CD4-positive, alpha-beta T cell treated with Interleukin-15 for 1 hour (primary cell): ENCODE data around the gene HOMER3.
"Not testable (repeated sequence)": the region's sequence is repeated elsewhere in the genome, so short reads cannot be mapped to it uniquely, and the experiment has no call there.

Source experiments
- DNase-seq: peaks from one replicate; pipeline ENCODE4 v3.0.0-alpha.2; 2020

Gene HOMER3

DNA sequence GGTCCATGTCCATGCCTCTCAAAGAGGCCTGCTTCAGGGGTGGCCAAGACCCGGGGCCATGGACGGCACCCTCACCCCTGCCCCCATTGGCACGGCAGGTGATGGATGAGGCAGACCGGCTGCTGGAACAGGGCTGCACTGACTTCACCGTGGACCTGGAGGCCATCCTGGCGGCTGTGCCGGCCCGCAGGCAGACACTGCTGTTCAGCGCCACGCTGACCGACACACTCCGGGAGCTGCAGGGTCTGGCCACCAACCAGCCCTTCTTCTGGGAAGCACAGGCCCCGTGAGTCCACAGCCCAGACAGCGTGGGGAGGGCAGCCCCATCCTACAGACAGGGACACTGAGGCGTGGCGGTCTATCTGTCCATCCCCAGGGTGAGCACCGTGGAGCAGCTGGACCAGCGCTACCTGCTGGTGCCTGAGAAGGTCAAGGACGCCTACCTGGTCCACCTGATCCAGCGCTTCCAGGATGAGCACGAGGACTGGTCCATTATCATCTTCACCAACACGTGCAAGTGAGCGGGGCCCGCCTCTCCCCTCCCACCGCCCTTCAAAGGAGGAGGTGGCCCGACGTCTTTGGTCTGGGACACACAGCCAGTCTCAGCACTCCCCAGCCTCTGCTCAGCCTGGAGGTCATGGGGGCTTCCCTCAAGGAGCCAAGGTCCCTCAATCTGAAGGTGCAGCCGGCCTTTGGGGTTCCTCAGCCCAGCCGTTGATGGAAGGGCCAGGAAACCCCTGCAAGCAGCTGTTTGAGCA is 18.6 kb downstream of the HOMER3 start:
- no peak for DNase-seq

- no peak for DNase-seq
Observed at GRCh38 chr19:18921593-18921992, 19.4 kb downstream of the HOMER3 start.

DNA sequence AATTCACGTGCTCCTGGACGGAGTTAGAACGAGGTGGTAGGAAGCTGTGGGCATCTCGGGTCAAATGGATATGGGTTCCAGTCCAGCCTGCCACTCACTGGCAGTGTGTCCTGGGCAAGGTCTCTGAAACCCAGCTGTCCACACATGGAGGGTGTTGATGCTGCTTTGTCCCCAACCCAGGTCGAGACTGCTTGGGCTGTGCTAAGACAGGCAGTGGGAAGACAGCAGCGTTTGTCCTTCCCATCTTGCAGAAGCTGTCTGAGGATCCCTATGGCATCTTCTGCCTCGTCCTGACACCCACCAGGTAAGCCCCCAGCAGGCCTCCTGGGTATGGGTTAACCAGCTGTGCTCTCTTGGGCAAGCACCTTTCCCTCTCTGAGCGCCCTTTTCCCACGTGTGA is 20.6 kb downstream of the HOMER3 start:
- no peak for DNase-seq

GRCh38 chr19:18919900-18920214 is 21.2 kb downstream of the HOMER3 start:
- DNase-seq, result no peak

GRCh38 chr19:18919086-18919899 is 21.7 kb downstream of the HOMER3 start, which contains the start of the genes COPE and DDX49:
Gene COPE, minus strand, starts transcription at chr19:18919387. Its CDS starts 39 bp downstream, at chr19:18919348.
Gene DDX49, plus strand, starts transcription at chr19:18919715. Its CDS starts 27 bp downstream, at chr19:18919742.
- DNase-seq, result peak; percentile 99

- DNase-seq, result not testable (repeated sequence)
Observed at GRCh38 chr19:18917593-18917992, 23.4 kb downstream of the HOMER3 start.

DNA sequence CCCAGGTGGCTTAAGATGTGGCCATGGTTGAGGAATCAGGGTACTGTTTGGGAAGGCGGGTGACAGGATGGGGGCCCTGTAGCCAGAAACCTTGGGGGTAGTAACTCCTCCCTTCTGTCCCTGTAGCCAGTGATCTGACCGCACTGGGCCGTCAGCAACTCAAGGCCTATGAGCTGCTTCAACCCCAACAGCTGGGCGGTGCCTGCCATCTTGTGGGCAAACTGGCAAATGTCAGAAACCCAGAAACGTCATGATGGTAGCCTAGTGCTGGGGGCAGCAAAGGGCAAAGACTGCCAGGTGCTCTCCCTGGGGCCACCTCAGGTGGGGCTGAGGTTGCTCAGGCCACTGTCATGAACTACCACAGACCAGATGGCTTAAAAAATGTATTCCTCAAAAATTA is 25.4 kb downstream of the HOMER3 start:
- DNase-seq, result peak; percentile 39

GRCh38 chr19:18913466-18913865 is 27.6 kb downstream of the HOMER3 start:
- DNase-seq, result no peak

DNA sequence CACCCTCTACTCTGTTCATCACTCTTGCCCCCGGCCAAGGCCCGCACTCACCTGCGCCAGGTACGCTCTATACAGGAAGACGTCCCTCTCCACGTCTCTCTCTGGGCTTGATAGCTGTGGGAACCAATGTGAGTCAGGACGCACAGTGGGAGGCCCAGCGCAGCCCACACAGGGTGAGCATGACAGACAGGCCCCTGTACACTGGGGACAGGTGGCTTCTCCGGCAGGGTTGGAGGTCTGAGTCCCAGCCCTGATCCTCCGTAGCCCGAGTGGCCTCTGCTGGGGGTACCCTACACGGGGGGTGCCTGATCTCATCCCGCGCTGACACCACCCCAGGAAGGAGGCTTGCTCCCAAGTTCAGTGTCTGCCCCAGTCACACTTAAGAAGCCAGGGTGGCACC is 28.1 kb downstream of the HOMER3 start:
- no peak for DNase-seq

DNA sequence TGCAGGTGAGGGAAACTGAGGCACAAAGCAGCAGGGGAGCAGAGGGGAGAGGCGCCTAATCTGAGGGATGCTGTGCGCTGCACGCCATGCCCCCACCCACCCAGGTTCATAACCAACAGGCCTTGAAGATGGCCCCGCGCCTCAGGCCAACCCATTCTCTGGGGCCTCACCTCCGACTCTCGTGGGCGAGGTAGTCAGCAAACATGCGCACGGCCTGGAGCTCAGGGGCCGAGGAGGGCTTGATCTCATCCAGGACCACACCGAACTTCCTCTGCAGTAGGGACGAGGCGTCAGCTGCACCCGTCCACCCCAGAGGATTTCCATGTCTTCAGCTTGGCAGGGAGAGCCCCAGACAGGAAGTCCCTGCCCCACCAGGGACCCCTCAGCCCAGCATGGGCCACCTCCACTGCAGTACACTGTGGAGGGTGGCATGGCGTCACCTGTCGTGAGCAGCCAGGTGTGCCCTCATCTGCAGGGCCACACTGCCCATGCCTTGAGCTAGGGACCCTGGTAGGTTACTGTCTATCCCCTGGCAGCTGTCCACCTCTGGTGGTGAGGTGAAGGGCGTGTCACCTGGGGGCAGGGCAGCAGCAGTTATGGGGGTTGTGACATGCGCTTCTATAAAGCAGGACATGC is 30.1 kb downstream of the HOMER3 start:
- DNase-seq, result no peak

DNA sequence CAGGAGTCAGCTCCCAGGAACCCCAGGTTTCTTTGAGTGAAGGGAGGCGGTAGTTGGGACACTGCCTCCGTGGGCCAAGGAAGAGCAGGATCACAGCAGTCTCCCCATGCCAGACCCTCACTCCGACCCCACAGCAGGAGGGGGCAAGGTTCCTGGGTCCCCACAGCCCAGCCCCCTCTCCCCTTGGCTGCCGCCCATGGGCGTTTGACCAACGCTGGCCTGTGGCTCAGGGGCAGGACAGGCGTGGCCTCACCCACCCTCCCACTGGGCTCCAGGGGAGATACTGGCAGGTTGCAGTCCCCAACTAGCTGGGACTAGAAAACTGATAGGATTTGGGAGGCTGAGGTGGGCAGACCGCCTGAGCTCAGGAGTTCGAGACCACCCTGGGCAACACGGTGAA is 31.0 kb downstream of the HOMER3 start:
- DNase-seq, result no peak

DNA sequence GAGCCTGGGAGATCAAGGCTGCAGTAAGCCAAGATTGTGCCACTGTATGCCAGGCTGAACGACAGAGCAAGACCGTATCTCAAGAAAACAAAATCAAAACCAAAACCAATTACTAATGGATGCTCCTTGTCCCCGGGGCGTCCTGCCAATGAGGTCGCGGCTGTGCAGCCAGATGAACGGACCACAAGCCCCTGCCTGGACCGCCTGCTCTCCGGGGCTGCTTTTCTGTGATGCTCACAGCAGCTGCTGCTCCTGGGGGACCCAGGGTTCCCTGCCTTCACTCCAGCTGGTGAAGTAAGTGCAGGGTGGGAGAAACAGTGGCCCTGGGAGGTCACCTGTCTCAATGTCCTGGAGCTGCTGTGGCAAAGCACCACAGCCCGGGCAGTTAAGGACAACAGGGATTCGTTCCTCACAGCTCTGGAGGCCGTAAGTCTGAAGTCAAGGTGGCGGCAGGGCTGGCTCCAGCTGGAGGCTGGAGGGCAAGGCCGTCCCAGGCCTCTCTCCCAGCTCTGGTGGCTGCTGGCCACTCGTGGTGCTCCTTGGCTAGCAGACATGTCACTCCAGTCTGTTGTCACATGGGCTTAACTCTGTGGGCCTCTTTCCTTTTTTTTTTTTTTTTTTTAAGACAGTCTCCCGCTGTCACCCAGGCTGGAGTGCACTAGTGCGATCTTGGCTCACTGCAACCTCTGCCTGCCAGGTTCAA is 31.9 kb downstream of the HOMER3 start:
- DNase-seq, result no peak

DNA sequence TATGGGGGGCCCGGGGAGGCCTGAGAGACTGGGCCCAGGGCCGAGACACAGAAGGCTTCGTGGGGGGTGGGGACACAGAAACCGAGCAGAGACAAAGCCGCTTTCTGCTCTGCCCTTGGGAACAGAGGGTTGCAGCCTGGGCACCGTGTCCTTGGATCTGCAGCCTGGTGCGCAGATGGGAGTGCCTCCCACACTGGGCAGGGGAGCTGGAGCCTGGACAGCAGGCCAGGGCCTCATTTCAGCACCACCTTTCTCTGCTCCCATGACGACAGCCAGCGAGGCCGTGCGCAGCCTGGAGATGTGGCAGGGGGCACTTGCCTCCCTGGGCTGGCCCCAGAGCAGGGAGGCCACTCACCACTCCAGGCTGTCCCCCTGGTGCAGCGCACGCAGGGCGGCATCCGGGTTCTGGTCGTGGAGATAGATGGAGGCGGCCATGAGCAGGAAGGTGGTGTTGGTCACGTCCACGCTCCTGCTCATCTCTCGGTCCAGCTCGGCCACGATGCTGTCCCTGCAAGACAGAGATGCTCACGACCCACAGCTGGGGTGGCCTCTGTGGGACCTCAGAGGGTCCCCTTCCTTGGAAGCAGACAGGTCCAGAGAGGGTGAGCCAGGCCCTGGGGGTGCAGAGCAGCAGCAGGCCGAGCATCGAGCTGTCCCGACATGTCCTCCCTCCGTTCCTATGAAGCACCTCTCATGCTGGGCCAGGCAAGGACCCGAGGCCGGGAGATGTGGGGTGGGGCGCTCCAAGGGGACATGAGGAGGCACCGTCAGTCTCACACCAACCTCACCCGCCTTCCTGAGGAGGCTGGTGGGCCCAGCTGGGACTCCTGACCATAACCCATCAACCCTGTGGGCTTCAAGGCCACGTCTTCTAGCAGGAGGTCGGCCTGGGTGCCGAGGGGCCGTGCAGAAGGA is 34.2 kb downstream of the HOMER3 start:
- no peak for DNase-seq

DNA sequence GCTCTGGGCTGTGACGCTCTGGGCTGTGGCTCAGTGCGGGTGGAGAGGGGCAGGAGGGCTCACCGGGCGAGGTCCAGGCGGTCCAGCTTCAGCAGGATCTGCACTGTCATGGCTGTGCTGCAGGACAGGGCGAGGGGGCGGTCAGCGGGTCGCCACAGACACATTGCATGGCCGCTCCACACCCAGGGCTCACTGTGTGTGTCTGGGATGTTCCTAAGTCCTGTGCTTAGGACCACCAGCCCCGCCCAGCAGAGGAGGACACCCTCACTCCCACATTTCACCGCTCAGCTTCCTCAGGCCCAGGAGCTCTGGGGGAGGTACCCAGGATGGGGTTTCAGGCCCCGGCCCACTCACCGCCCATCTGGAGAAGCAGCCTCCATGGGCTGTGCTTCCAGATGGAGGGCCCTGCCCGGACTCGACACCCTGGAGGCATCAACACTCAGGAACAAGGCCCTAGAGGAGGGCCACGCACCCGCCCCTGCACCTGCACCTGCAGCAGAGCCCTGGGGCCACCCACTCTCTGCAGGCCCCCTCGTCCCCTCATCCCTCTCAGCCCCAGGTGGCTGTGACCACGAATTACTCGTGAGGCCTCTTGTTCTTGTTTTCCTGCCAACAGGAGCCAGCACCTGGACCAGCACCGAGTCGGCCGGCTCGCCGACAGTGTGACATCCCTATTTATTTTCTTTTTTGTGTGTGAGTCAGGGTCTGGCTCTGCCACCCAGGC is 35.3 kb downstream of the HOMER3 start:
- no peak for DNase-seq

DNA sequence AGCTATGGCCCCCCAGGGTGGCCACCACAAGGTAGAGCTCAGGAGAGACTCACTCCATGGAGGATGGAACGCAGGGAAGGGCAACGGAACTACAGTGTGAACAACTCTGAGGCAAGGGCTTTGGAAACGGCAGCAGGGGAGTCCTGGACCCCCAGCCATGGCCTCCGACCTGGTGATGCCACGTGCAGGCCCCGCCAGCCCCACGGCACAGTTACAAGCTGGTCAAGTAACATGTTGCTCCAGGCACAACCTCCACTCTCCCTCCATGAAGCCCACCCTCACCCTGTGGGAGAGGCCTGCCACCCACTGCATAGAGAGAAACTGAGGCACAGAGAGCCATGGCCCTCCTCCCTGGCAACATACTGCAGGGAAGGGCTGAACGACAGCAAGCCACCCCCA is 36.0 kb downstream of the HOMER3 start:
- no peak for DNase-seq

GRCh38 chr19:18904334-18905057 is 36.5 kb downstream of the HOMER3 start:
- DNase-seq, result no peak

DNA sequence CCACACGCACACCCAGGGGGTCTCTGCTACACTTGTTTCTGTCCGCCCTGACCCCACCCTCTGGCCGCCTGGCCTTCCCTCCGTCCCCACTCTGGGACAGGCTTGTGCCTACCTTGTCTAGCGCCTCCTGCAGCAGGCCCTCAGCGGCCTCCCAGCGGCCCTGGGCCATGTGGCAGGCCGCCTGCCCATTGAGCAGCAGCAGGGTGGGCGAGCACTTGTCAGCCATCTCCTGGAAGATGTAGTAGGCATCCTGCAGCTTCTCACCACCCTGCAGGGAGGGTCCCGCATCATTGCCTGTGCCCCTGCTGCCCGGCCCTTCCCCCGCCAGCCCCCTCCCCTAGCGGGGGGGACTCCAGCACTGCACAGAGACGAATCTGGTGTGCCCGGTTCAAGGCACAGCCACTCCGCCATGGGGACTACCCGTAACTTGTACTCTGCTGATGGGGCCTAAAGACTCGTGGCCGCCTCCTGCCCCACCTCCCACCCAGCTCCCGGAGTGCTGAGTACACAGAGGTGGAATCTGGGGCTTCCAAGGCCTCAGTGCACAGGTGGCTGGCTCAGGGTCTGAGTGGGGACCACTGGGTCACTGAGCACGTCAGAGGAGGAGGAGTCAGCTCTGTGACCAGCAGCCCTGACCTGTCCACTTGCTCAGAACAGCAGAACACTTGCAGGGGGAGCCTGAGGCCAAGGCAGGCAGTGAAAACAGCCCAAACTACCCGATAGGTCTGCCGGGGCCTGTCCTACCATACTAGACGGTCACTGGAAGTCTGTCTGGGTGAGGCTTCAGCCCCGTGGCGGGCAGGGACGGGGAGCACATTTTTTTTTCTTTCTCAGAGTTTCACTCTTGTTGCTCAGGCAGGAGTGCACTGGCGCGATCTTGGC is 37.6 kb downstream of the HOMER3 start:
- no peak for DNase-seq

GRCh38 chr19:18902519-18902918 is 38.5 kb downstream of the HOMER3 start:
- not testable (repeated sequence) for DNase-seq

DNA sequence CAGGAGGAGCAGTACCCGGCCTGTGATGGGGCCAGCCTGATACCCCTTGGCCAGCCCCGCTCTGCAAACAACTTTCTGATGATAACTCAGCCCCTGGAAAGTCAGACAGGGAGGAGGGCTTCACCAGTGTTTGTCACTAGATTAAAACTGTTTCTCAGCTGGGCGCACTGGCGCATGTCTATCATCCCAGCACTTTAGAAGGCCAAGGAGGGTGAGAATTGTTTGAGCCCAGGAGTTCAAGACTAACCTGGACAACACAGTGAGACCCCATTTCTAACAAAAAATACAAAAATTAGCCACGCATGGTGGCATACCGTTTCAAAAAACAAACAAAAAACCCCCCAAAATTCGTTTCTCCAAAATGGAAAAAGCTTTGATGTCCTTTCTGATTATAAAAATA is 39.5 kb downstream of the HOMER3 start:
- no peak for DNase-seq
